ENCODE data around the gene RCE1. TPM values are rescaled to one million over a fixed set of nuclear protein-coding genes. Genes with fewer than 3 reads are reported as not detected.

RCE1 gene
- total RNA-seq, 2 donors from 2014 or later, result 34.5 to 37.5 TPM

DNA sequence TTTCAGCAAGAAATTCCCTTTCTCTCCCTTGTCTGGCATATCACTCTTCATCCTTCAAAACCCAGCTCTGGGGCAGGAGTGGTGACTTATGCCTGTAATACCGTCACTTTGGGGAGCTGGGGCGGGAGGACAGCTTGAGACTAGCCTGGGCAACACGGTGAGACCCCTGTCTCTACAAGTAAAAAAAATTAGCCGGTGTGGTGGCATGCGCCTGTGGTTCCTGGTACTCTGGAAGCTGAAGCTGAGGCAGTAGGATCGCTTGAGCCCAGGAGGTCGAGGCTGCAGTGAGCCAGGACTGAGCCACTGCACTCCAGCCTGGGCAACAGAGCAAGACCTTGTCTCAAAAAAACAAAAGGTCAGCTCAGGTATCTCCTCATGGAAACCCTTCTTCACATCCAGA, 1.4 kb upstream of the RCE1 start:
- no peaks in the 10 kb centered on the region for H3K27me3 ChIP-seq (ENCODE audit: control insufficient read depth, insufficient read depth, low read length, poor library complexity, severe bottlenecking)
- TF ChIP-seq, protein P1, sequence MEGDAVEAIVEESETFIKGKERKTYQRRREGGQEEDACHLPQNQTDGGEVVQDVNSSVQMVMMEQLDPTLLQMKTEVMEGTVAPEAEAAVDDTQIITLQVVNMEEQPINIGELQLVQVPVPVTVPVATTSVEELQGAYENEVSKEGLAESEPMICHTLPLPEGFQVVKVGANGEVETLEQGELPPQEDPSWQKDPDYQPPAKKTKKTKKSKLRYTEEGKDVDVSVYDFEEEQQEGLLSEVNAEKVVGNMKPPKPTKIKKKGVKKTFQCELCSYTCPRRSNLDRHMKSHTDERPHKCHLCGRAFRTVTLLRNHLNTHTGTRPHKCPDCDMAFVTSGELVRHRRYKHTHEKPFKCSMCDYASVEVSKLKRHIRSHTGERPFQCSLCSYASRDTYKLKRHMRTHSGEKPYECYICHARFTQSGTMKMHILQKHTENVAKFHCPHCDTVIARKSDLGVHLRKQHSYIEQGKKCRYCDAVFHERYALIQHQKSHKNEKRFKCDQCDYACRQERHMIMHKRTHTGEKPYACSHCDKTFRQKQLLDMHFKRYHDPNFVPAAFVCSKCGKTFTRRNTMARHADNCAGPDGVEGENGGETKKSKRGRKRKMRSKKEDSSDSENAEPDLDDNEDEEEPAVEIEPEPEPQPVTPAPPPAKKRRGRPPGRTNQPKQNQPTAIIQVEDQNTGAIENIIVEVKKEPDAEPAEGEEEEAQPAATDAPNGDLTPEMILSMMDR (conservative IDR thresholded peaks at IDR 0.05), result no peak
- Mint-ChIP-seq H3K27ac (peak overlapping the region; percentile 35), H3K36me3 (ENCODE audit: low read depth) (peaks cover 16% of the 10 kb centered on the region), H3K27me3 (ENCODE audit: insufficient read depth) (no peaks in the 10 kb centered on the region), H3K4me3 (peak overlapping the region; percentile 86), H3K4me1 (peaks cover 13% of the 10 kb centered on the region), H3K9me3 (no peaks in the 10 kb centered on the region)
- peaks cover 41% of the 10 kb centered on the region for H3K36me3 ChIP-seq (ENCODE audit: control insufficient read depth, insufficient read depth, low read length)
- 91 to 92% methylated on average over 6 to 7 of the region's 7 CpGs for WGBS, 2 experiments (ENCODE audit: insufficient coverage in 1 of 2, insufficient read length in 1 of 2)
- H3K9me3 ChIP-seq (ENCODE audit: control insufficient read depth, low read length), result no peaks in the 10 kb centered on the region
- H3K27ac ChIP-seq (ENCODE audit: low read depth, low read length), result no peak overlapping the region
- DNase-seq, result peak; percentile 35
- peak overlapping the region; percentile 94 for H3K4me3 ChIP-seq (ENCODE audit: low read length)
- peak overlapping the region; percentile 90 for H3K9ac ChIP-seq (ENCODE audit: extremely low read depth, low read length, poor library complexity, severe bottlenecking)
- peaks cover 8% of the 10 kb centered on the region for H3K4me1 ChIP-seq (ENCODE audit: control insufficient read depth, insufficient read depth, low read length)

DNA sequence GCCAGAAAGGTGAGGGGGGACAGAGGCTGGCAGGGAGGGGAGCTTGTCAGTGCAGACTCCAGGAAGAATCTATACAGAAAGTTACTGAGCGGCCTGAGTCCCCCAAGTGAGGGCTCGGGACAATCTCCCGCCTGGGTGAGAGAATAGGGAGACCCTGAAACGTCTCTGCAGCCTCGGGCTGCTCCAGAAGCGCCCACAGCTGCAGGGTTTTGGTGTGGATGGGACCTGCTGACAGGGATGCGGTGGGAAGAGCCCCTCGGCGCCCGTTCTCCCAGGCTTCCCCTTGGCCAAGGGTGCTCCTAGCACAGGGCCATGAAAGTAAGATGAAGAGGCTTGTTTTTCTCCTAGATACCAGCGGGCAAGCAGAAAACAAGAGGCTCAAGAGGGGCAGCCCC, 743 bp upstream of the RCE1 start:
- Histone ChIP-seq H3K27ac (ENCODE audit: low read depth, low read length) (peak overlapping the region; percentile 85), H3K36me3 (ENCODE audit: control insufficient read depth, insufficient read depth, low read length) (peaks cover 43% of the 10 kb centered on the region), H3K4me1 (ENCODE audit: control insufficient read depth, insufficient read depth, low read length) (peaks cover 8% of the 10 kb centered on the region), H3K9me3 (ENCODE audit: control insufficient read depth, low read length) (no peaks in the 10 kb centered on the region), H3K27me3 (ENCODE audit: control insufficient read depth, insufficient read depth, low read length, poor library complexity, severe bottlenecking) (no peaks in the 10 kb centered on the region), H3K4me3 (ENCODE audit: low read length) (peak overlapping the region; percentile 94), H3K9ac (ENCODE audit: extremely low read depth, low read length, poor library complexity, severe bottlenecking) (peak overlapping the region; percentile 90)
- H3K4me3 Mint-ChIP-seq, result peak overlapping the region; percentile 86
- 11 to 22% methylated on average over 8 to 11 of the region's 11 CpGs for WGBS, 2 experiments (ENCODE audit: insufficient coverage in 1 of 2, insufficient read length in 1 of 2)
- no peak for DNase-seq
- H3K27me3 Mint-ChIP-seq (ENCODE audit: insufficient read depth), result no peaks in the 10 kb centered on the region
- H3K27ac Mint-ChIP-seq, result peak overlapping the region; percentile 97
- H3K9me3 Mint-ChIP-seq, result no peaks in the 10 kb centered on the region
- peaks cover 16% of the 10 kb centered on the region for H3K36me3 Mint-ChIP-seq (ENCODE audit: low read depth)
- H3K4me1 Mint-ChIP-seq, result peaks cover 13% of the 10 kb centered on the region
- TF ChIP-seq, protein P1 (conservative IDR thresholded peaks at IDR 0.05), result no peak

DNA sequence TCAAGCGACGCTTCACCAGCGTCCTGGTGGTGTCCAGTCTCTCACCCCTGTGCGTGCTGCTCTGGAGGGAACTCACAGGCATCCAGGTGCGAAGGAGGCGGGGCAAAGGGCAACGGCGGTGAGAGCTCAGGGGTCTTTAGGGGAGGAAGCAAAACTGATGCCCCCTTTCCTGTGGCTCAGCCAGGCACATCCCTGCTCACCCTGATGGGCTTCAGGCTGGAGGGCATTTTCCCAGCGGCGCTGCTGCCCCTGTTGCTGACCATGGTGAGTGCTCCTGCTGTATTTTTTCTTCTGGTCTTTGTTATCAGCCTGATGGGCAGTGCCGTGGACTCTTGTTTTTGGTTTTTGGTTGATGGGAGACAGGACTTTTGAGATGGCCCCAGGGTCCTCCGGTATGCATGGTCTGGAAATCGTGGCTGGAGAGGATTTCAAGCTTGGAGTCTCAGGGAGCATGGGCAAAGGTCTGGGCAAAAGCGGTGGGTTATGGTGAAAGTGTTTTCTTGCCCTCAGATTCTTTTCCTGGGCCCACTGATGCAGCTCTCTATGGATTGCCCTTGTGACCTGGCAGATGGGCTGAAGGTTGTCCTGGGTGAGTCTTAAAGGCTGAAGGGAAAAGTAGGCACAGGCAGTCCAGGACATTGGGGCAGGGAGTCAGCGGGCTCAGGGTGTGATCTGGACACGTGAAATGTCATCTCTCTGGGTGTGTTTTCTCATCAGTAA, 695 bp downstream of the RCE1 start:
- Mint-ChIP-seq H3K36me3 (ENCODE audit: low read depth) (peaks cover 20% of the 10 kb centered on the region), H3K27me3 (ENCODE audit: insufficient read depth) (no peaks in the 10 kb centered on the region), H3K4me1 (peaks cover 13% of the 10 kb centered on the region), H3K9me3 (no peaks in the 10 kb centered on the region), H3K4me3 (peak overlapping the region; percentile 86), H3K27ac (peak overlapping the region; percentile 83)
- H3K4me3 ChIP-seq (ENCODE audit: low read length), result peak overlapping the region; percentile 94
- peak; percentile 29 for DNase-seq
- peak overlapping the region; percentile 42 for H3K27ac ChIP-seq (ENCODE audit: low read depth, low read length)
- H3K36me3 ChIP-seq (ENCODE audit: control insufficient read depth, insufficient read depth, low read length), result peaks cover 35% of the 10 kb centered on the region
- no peaks in the 10 kb centered on the region for H3K9me3 ChIP-seq (ENCODE audit: control insufficient read depth, low read length)
- no peaks in the 10 kb centered on the region for H3K27me3 ChIP-seq (ENCODE audit: control insufficient read depth, insufficient read depth, low read length, poor library complexity, severe bottlenecking)
- WGBS, 2 experiments (ENCODE audit: insufficient coverage in 1 of 2, insufficient read length in 1 of 2), result 13 to 20% methylated on average over 13 to 16 of the region's 16 CpGs
- H3K9ac ChIP-seq (ENCODE audit: extremely low read depth, low read length, poor library complexity, severe bottlenecking), result peak overlapping the region; percentile 90
- peaks cover 8% of the 10 kb centered on the region for H3K4me1 ChIP-seq (ENCODE audit: control insufficient read depth, insufficient read depth, low read length)
- TF ChIP-seq, protein P1 (conservative IDR thresholded peaks at IDR 0.05), result no peak
